K562 (cell line): Measurements from ENCODE around the gene KRT4.

Source experiments
- FOXK2 ChIP-seq, 2 experiments: fragments of 450-650 bp; IDR thresholded peaks in 1 of 2; conservative IDR thresholded peaks in 1 of 2; 2 replicates each; pipeline ENCODE4 v1.6.1; 2016; ENCODE audit warnings: low read depth in 2 of 2, mild to moderate bottlenecking in 1 of 2
- KAT8 ChIP-seq: fragments of 450-650 bp; IDR thresholded peaks from 2 replicates; pipeline ENCODE4 v1.6.1; 2016; ENCODE audit warnings: low read depth, mild to moderate bottlenecking
- KLF13 ChIP-seq: fragments of 450-650 bp; IDR thresholded peaks from 2 replicates; pipeline ENCODE4 v1.6.1; 2016; ENCODE audit warnings: missing genetic modification characterization, low read depth, mild to moderate bottlenecking, missing compliant biosample characterization, moderate library complexity, borderline replicate concordance

DNA sequence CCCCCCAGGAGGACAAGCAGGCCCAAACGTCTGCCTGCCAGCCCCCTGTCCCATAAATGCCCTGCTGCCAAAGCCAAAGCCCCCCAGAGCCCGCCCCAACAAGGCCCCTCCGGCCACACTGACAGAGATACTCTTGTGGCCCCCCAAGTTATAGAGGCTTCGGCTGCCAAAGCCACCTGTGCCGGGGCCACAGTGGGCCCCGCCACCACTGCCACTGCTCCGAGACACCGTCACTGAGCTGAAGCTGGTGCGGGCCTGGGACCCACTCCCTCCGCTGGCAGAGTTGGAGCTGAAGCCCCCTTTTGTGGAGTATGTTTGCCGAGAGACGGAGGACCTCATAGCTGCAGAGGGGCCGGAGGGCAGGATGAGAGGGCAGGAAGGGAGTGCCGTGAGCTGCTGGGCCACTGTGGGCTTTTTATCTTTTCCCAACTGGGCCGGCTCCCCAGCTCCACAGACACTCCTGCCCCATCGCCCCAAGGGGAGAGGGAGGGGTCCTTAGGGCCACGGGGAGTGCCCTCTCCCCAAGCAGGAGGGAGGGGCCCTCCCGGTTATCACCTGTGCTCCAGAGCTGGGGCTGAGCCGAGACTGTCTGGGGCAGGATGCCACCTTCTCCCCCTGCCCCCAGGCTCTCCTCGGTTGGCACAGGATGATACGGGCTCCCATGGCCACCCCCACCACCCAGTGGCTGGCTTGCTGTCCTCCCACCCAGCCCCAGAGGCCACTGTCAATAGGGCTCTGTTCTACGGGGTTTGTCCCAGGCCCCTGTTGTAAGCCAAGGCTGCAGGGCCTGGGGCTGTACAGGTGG is 20.2 kb upstream of the KRT4 start, which contains the start of gene KRT79:
- no peak for TF ChIP-seq FOXK2 (conservative IDR thresholded peaks at IDR 0.05 in 1 of 2, IDR thresholded peaks at IDR 0.05 in 1 of 2; ENCODE audit: low read depth in 2 of 2)
- TF ChIP-seq KAT8 = no peak
- TF ChIP-seq KLF13 (tag) = no peak
